ENCODE data around the gene CENPU.

DNA sequence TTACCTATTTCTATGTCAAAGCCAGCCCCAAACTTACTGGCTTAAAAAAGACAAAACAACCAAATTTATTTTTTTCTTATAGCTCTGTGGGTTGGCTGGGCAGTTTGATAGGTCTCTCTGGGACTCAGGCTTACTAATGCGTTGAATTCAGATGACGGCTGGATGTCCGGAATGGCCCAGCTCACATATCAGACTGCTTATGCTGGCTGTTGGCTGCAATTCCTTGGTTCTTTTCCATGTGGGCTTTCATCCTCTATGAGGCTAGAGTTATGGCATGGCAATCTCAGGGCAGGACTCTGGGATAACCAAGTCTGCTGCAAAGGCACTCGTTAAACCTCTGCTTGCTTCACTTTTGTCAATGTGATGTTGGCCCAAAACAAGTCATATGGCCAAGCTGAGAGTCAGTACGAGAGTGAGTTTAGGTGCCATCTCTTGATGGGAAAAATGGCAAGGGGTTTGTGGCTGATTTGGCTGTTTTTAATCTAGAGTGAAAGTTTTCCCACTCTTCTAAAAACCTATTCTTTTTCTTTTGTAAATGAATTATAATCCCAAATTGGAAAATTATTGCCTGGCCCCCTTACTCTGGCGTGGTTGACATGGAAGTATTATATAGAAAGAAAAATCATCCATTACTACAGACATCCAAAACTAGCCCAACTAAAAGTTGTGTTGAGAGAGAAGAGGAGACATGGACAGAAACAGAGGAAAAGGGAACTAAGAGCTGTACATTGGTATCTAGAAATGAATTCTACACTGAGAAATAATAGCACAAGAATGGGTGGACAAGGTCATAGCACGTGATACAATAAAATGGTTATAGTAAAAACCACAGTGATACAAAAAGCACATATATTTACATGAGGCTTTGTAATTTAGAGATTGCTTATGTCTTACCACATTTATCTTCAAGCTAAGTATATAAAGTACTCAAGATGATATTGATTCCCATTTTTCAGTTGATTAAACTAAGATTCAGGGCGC lies 77.7 kb downstream of the CENPU start:
- TF ChIP-seq CTCF (IDR thresholded peaks at IDR 0.05) = no peak
- TF ChIP-seq ZFX (IDR thresholded peaks at IDR 0.05; ENCODE audit: borderline replicate concordance) = no peak
